Measurements from ENCODE around the gene PTGES3.

- no peak for TF ChIP-seq CTCF (conservative IDR thresholded peaks at IDR 0.05; ENCODE audit: low read length)
- TF ChIP-seq EZH2phosphoT487 (IDR thresholded peaks at IDR 0.05; ENCODE audit: borderline replicate concordance): no peak
Measured at GRCh38 chr12:56695327-56696101, 7.4 kb upstream of the PTGES3 start.
